GM12875 (cell line): ENCODE data around the gene PTPRR.

Source experiments
- H3K4me3 ChIP-seq: one replicate; pipeline ENCODE4 v1.5.1; 2011; ENCODE audit warnings: low read depth, low read length, control low read depth
- TF ChIP-seq, protein P1 (sequence below): IDR thresholded peaks from 2 replicates; pipeline ENCODE4 v1.5.1; 2011; ENCODE audit warnings: low read depth, mild to moderate bottlenecking, control low read depth, inconsistent platforms, low read length, moderate library complexity, borderline replicate concordance; ENCODE audit not compliant: insufficient read depth

Gene PTPRR

DNA sequence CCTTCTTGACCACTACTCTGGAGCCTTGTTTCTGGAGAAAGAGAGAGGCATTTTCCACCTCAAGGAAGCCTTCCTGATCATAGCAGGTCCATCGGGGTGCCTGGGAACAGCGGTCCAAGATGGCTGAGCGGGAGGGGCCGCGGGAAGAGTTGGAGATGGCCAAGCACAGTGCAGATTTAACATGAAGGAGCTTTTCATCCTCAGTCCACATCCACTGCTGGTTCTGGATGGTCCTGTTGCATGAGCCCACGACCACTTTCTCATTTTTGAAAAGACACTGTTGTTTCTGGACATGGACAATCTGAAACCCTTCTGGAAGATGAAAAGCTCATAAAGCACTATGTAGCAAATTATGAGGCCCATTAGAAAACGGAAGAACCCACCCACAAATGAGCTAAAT is 284.8 kb downstream of the PTPRR start:
- no peak overlapping the region for H3K4me3 ChIP-seq
- TF ChIP-seq, protein P1, sequence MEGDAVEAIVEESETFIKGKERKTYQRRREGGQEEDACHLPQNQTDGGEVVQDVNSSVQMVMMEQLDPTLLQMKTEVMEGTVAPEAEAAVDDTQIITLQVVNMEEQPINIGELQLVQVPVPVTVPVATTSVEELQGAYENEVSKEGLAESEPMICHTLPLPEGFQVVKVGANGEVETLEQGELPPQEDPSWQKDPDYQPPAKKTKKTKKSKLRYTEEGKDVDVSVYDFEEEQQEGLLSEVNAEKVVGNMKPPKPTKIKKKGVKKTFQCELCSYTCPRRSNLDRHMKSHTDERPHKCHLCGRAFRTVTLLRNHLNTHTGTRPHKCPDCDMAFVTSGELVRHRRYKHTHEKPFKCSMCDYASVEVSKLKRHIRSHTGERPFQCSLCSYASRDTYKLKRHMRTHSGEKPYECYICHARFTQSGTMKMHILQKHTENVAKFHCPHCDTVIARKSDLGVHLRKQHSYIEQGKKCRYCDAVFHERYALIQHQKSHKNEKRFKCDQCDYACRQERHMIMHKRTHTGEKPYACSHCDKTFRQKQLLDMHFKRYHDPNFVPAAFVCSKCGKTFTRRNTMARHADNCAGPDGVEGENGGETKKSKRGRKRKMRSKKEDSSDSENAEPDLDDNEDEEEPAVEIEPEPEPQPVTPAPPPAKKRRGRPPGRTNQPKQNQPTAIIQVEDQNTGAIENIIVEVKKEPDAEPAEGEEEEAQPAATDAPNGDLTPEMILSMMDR, result no peak

DNA sequence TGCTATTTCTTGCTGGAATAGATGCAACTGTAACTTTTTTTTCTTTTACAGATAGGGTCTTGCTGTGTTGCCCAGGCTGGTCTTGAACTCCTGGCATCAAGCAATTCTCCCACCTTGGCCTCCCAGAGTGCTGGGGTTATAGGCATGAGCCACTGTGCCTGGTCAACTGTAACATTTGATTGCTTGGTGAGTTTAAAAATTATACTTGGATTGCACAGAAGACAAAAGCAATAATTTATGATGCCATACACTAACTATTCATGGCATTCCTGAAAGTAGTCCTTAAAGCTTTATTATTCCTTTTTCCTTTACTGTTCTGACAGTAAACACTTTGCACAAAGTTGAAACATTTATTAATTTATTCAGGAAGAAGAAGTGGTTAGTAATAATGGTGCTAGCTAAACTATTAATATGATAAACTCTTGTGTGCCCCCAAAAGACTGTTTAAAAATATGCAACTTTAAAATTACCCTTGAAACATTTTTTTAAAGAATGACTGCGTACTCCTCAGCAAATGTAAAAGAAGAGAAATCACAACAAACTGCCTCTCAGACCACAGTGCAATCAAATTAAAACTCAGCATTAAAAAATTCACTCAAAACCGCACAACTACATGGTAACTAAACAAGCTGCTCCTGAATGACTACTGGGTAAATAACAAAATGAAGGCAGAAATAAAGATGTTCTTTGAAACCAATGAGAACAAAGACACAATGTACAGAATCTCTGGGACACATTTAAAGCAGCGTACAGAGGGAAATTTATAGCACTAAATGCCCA is 291.6 kb downstream of the PTPRR start:
- TF ChIP-seq, protein P1, result no peak
- no peak overlapping the region for H3K4me3 ChIP-seq

- TF ChIP-seq, protein P1, result no peak
- H3K4me3 ChIP-seq, result no peak overlapping the region
Measured at GRCh38 chr12:70627677-70628076, 292.9 kb downstream of the PTPRR start.

GRCh38 chr12:70626180-70626579 is 294.4 kb downstream of the PTPRR start:
- H3K4me3 ChIP-seq, result no peak overlapping the region
- TF ChIP-seq, protein P1, result no peak

DNA sequence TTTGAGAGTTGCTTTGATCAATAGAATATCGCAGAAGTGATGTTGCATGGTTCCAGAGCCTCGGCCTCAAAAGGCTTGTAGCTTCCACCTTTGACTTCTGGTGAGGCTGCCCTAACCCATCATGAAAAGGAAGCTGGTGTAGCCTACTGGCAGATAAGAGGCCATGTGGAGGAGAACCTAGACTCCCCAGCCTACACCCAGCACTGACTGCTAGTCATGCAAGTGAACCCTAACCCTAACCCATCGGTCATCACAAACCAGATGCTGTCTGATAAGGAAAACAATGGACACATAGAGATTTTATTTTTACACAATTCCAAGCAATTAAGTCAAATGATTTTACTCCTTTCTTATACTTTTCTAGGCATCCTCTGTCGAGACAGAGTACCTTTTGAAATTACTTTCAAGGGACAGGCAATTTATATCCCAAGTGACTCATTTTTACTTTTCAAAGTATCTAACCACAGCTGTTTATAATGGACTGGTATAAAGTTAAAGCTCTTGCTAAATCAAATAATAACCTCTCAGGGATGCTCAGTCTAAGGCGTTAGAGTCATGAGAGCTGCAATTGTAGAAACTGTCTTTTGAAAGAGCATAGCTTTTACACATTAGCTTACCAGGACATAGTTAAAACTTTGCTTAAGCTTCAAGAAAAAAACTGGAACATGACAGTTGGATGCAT is 300.9 kb downstream of the PTPRR start:
- H3K4me3 ChIP-seq, result no peak overlapping the region
- TF ChIP-seq, protein P1, result no peak

GRCh38 chr12:70618371-70618770 is 302.2 kb downstream of the PTPRR start:
- H3K4me3 ChIP-seq, result no peak overlapping the region
- TF ChIP-seq, protein P1, result no peak

DNA sequence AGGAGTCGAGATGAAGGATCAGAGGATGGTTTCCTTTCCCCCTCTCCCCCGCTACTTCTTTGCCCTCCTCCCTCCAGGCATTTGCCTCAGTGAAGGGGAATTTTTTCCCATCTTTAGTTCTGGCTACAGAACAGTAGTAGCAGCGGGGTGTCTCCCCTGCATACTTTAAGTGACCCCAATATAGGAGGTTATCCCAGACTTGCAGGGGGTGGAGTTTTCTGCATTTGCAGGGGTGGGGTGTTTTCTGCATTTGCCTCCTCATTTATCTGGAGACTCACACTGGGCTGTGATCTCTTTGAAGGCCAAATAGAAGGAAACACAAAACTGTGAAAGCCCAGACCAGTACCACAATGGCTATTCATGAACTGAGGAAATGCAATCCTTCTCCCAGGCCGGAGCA is 303.1 kb downstream of the PTPRR start:
- H3K4me3 ChIP-seq, result no peak overlapping the region
- TF ChIP-seq, protein P1, result no peak
